Glutamatergic neuron (in vitro differentiated cells): Measurements from ENCODE around the gene PRMT1. TPM values are rescaled to one million over a fixed set of nuclear protein-coding genes. Genes with fewer than 3 reads are reported as not detected.

Experiments used
- DNase-seq: peaks from one replicate; pipeline ENCODE4 v3.0.0; 2022
- H3K27ac Mint-ChIP-seq: one replicate; pipeline ENCODE4 v1.8.0; 2020; ENCODE audit warnings: mild to moderate bottlenecking, mixed read lengths, inconsistent platforms; ENCODE audit not compliant: unreplicated experiment
- H3K27me3 Mint-ChIP-seq: one replicate; pipeline ENCODE4 v1.8.0; 2020; ENCODE audit warnings: mild to moderate bottlenecking, moderate library complexity, mixed read lengths, inconsistent platforms; ENCODE audit not compliant: unreplicated experiment
- H3K36me3 Mint-ChIP-seq: one replicate; pipeline ENCODE4 v1.8.0; 2020; ENCODE audit warnings: mild to moderate bottlenecking, mixed read lengths, inconsistent platforms; ENCODE audit not compliant: unreplicated experiment
- H3K4me1 Mint-ChIP-seq: one replicate; pipeline ENCODE4 v1.8.0; 2020; ENCODE audit warnings: mild to moderate bottlenecking, low read depth, mixed read lengths, inconsistent platforms; ENCODE audit not compliant: unreplicated experiment
- H3K4me3 Mint-ChIP-seq: one replicate; pipeline ENCODE4 v1.8.0; 2020; ENCODE audit warnings: mild to moderate bottlenecking, mixed read lengths, inconsistent platforms; ENCODE audit not compliant: unreplicated experiment
- H3K9me3 Mint-ChIP-seq: one replicate; pipeline ENCODE4 v1.8.0; 2020; ENCODE audit warnings: mild to moderate bottlenecking, moderate library complexity, mixed read lengths, inconsistent platforms; ENCODE audit not compliant: unreplicated experiment
- CTCF ChIP-seq: fragments of 200-600 bp; sonication (generic); IDR thresholded peaks from one replicate; pipeline ENCODE4 v1.5.0; 2021; ENCODE audit not compliant: partially characterized antibody, unreplicated experiment
- total RNA-seq: library from RNA; stranded (reverse); fragmentation: NEBNext Ultra II Directional; extraction: Animal tissue kit (Norgen Biotek cat#: 25700); gene quantifications from one replicate; pipeline ENCODE4 v1.2.1, GENCODE V29; 2021; ENCODE audit not compliant: unreplicated experiment

PRMT1 gene
- total RNA-seq, 1 donor from 2014 or later = 177 TPM

DNA sequence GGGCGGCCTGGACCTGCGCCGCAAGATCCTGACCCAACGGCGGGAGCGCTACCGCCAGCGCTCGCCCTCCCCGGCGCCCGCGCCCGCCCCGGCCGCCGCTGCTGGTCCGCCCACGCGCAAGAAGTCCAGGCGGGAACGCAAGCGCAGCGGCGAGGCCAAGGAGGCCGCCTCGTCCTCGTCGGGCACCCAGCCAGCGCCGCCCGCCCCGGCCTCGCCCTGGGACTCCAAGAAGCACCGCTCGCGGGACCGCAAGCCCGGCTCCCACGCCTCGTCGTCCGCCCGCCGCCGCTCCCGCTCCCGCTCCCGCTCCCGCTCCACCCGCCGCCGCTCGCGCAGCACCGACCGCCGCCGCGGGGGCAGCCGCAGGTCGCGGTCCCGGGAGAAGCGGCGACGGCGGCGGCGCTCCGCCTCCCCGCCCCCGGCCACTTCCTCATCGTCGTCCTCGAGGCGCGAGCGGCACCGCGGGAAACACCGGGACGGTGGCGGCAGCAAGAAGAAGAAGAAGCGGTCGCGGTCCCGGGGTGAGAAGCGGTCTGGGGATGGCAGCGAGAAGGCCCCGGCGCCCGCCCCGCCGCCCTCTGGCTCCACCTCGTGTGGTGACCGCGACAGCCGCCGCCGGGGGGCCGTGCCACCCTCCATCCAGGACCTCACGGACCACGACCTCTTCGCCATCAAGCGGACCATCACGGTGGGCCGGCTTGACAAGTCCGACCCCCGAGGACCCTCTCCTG, 25.1 kb upstream of the PRMT1 start:
- no peak for TF ChIP-seq CTCF
- no peak for DNase-seq
- peaks cover 2% of the 10 kb centered on the region for H3K27me3 Mint-ChIP-seq
- H3K27ac Mint-ChIP-seq = no peak overlapping the region
- no peaks in the 10 kb centered on the region for H3K36me3 Mint-ChIP-seq
- no peak overlapping the region for H3K4me3 Mint-ChIP-seq
- H3K4me1 Mint-ChIP-seq = peaks cover 9% of the 10 kb centered on the region
- H3K9me3 Mint-ChIP-seq = peaks cover 6% of the 10 kb centered on the region

DNA sequence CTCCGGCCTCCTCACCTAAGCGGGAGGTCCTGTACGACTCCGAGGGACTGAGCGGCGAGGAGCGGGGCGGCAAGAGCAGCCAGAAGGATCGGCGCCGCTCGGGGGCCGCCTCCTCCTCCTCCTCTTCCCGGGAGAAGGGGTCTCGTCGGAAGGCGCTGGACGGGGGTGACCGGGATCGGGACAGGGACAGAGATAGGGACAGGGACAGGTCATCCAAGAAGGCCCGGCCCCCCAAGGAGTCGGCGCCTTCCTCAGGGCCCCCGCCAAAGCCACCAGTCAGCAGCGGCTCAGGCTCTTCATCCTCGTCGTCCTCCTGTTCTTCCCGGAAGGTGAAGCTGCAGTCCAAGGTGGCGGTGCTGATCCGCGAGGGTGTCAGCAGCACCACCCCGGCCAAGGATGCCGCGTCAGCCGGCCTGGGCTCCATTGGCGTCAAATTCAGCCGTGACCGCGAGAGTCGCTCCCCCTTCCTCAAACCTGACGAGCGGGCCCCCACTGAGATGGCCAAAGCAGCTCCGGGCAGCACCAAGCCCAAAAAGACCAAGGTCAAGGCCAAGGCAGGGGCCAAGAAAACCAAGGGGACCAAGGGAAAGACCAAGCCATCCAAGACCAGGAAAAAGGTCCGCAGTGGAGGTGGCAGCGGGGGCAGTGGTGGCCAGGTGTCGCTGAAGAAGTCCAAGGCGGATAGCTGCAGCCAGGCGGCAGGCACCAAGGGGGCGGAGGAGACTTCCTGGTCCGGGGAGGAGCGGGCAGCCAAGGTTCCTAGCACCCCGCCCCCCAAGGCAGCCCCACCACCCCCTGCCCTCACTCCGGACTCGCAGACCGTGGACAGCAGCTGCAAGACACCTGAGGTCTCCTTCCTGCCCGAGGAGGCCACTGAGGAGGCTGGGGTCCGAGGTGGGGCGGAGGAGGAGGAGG, 24.3 kb upstream of the PRMT1 start:
- Mint-ChIP-seq H3K4me3 (no peak overlapping the region), H3K27me3 (peaks cover 5% of the 10 kb centered on the region), H3K36me3 (no peaks in the 10 kb centered on the region), H3K27ac (no peak overlapping the region), H3K4me1 (peaks cover 12% of the 10 kb centered on the region), H3K9me3 (peaks cover 9% of the 10 kb centered on the region)
- no peak for DNase-seq
- TF ChIP-seq CTCF = no peak

GRCh38 chr19:49653466-49653806, 23.6 kb upstream of the PRMT1 start:
- no peaks in the 10 kb centered on the region for H3K36me3 Mint-ChIP-seq
- no peak for TF ChIP-seq CTCF

GRCh38 chr19:49654581-49654980, 22.5 kb upstream of the PRMT1 start:
- Mint-ChIP-seq H3K36me3 (no peaks in the 10 kb centered on the region), H3K27ac (no peak overlapping the region), H3K9me3 (peaks cover 9% of the 10 kb centered on the region), H3K27me3 (peaks cover 5% of the 10 kb centered on the region), H3K4me1 (peaks cover 12% of the 10 kb centered on the region), H3K4me3 (no peak overlapping the region)
- no peak for DNase-seq
- TF ChIP-seq CTCF = no peak

More at GRCh38 chr19:49653466-49653806, 23.6 kb upstream of the PRMT1 start:
- DNase-seq = no peak
- Mint-ChIP-seq H3K4me3 (no peak overlapping the region), H3K9me3 (peaks cover 9% of the 10 kb centered on the region), H3K4me1 (peaks cover 12% of the 10 kb centered on the region), H3K27me3 (peaks cover 5% of the 10 kb centered on the region), H3K27ac (no peak overlapping the region)
